Gastrocnemius medialis (tissue), 4 donors: ENCODE results near the gene RASSF1. TPM values are rescaled to one million over a fixed set of nuclear protein-coding genes. Genes with fewer than 3 reads are reported as not detected.

ENCODE experiments used
- ATAC-seq, 2 donors: fragments of 150-250 bp; one replicate each; pipeline ENCODE4 v1.9.1; 2016
- DNase-seq, 2 donors: peaks; one replicate each; pipeline ENCODE4 v3.0.0-alpha.2; 2019
- H3K27ac ChIP-seq, 4 donors: fragments of 200-600 bp; sonication (generic); 1 replicate in 1 of 4; 2 replicates in 3 of 4; pipeline ENCODE4 v1.5.1; 2016 to 2018; ENCODE audit warnings: mild to moderate bottlenecking in 2 of 4, moderate library complexity in 1 of 4
- H3K27me3 ChIP-seq, 3 donors: fragments of 200-600 bp; sonication (generic) in 2 of 3; 1 replicate in 1 of 3; 2 replicates in 2 of 3; pipeline versions ENCODE4 v1.5.1 to v1.6.0; 2016 to 2019; ENCODE audit warnings: mild to moderate bottlenecking in 1 of 3, moderate library complexity in 1 of 3
- H3K36me3 ChIP-seq, 2 donors: fragments of 200-600 bp; sonication (generic) in 1 of 2; one replicate each; pipeline ENCODE4 v1.5.1; 2017 to 2018
- H3K4me1 ChIP-seq, 2 donors: fragments of 200-600 bp; sonication (generic) in 1 of 2; one replicate each; pipeline ENCODE4 v1.5.1; 2016 to 2017; ENCODE audit warnings: mild to moderate bottlenecking in 2 of 2
- H3K4me3 ChIP-seq, 4 donors: fragments of 200-600 bp; sonication (generic) in 3 of 4; 1 replicate in 1 of 4; 2 replicates in 3 of 4; pipeline ENCODE4 v1.5.1; 2016 to 2019; ENCODE audit warnings: mild to moderate bottlenecking in 2 of 4
- H3K9me3 ChIP-seq, 3 donors: fragments of 200-600 bp; sonication (generic) in 2 of 3; 1 replicate in 1 of 3; 2 replicates in 2 of 3; pipeline ENCODE4 v1.5.1; 2016 to 2019
- CTCF ChIP-seq, 5 experiments: fragments of 450-650 bp in 3 of 5; fragments of 200-600 bp in 2 of 5; sonication (generic) in 2 of 5; IDR thresholded peaks in 4 of 5; conservative IDR thresholded peaks in 1 of 5; 1 replicate in 4 of 5; 2 replicates in 1 of 5; pipeline ENCODE4 v1.5.1; 2016 to 2019; ENCODE audit warnings: antibody characterized with exemption in 5 of 5, mild to moderate bottlenecking in 3 of 5, moderate library complexity in 3 of 5
- POLR2A ChIP-seq, 2 donors: fragments of 450-650 bp; IDR thresholded peaks; one replicate each; pipeline ENCODE4 v1.6.1; 2017; ENCODE audit warnings: antibody characterized with exemption in 2 of 2, mild to moderate bottlenecking in 2 of 2, moderate library complexity in 2 of 2
- in situ Hi-C, 4 donors: fragments of 200-750 bp; cut with MboI; loops; one replicate each; pipeline versions ENCODE4 v1.15.0 to v1.8.0; 2017; ENCODE audit warnings: low sequenced_read_pairs in 4 of 4
- intact Hi-C: fragments of 100-400 bp; cut with DNase I; formaldehyde crosslinking; loops from one replicate; pipeline ENCODE4 v1.15.1; 2023; ENCODE audit warnings: low total_unique reads
- total RNA-seq, 4 donors: library from RNA; depleted of rRNA; stranded (reverse); fragments of >200 nt; gene quantifications; one replicate each; pipeline versions ENCODE4 v1.1.0 to v1.2.3, GENCODE V29; 2016

Gene RASSF1
- total RNA-seq, 4 donors from 2014 or later = 13.3 to 22.5 (median 18.0) TPM

- intact Hi-C loops = no loop called here
- H3K4me1 ChIP-seq = peaks cover 0 to 5% of the 10 kb centered on the region in 2 donors
- TF ChIP-seq CTCF (IDR thresholded peaks at IDR 0.05 in 4 of 5, conservative IDR thresholded peaks at IDR 0.05 in 1 of 5) (no peak), POLR2A (IDR thresholded peaks at IDR 0.05) (no peak)
- H3K36me3 ChIP-seq = no peaks in the 10 kb centered on the region
- no peak overlapping the region for H3K27ac ChIP-seq
- no peaks in the 10 kb centered on the region for H3K9me3 ChIP-seq
- in situ Hi-C loops = loop anchor here in 1 of 4 donors (25.0 kb wide), 1 partner anchor 168 kb away; no protein-coding TSS in a partner anchor
- no peak overlapping the region for H3K4me3 ChIP-seq
- no peaks in the 10 kb centered on the region for H3K27me3 ChIP-seq
- DNase-seq = no peak
- no peak for ATAC-seq
Measured at GRCh38 chr3:50369012-50369670, 28.5 kb upstream of the RASSF1 start.

GRCh38 chr3:50365842-50366220 lies 25.2 kb upstream of the RASSF1 start:
- no peaks in the 10 kb centered on the region for H3K27me3 ChIP-seq
- H3K9me3 ChIP-seq = no peaks in the 10 kb centered on the region
- H3K4me1 ChIP-seq = peaks cover 0 to 5% of the 10 kb centered on the region in 2 donors
- intact Hi-C loops (no loop called here), in situ Hi-C loops (loop anchor here in 1 of 4 donors (25.0 kb wide), 1 partner anchor 171 kb away; no protein-coding TSS in a partner anchor)
- H3K4me3 ChIP-seq = peak overlapping the region in 1 of 4 donors; percentile 53
- TF ChIP-seq CTCF (IDR thresholded peaks at IDR 0.05 in 4 of 5, conservative IDR thresholded peaks at IDR 0.05 in 1 of 5) (no peak), POLR2A (IDR thresholded peaks at IDR 0.05) (no peak)
- no peak for ATAC-seq
- no peak overlapping the region for H3K27ac ChIP-seq
- no peak for DNase-seq
- no peaks in the 10 kb centered on the region for H3K36me3 ChIP-seq

GRCh38 chr3:50365080-50365841 lies 24.6 kb upstream of the RASSF1 start:
- Histone ChIP-seq H3K4me1 (peaks cover 0 to 5% of the 10 kb centered on the region in 2 donors), H3K27me3 (no peaks in the 10 kb centered on the region), H3K9me3 (no peaks in the 10 kb centered on the region), H3K4me3 (peak overlapping the region; percentile 53 to 81 (median 60)), H3K36me3 (no peaks in the 10 kb centered on the region), H3K27ac (peak overlapping the region in 1 of 4 donors; percentile 38)
- ATAC-seq (peak; percentile 77 to 86), DNase-seq (peak; percentile 56 to 63)
- in situ Hi-C loops = loop anchor here in 1 of 4 donors (25.0 kb wide), 1 partner anchor 172 kb away; no protein-coding TSS in a partner anchor
- intact Hi-C loops = no loop called here
- no peak for TF ChIP-seq CTCF (IDR thresholded peaks at IDR 0.05 in 4 of 5, conservative IDR thresholded peaks at IDR 0.05 in 1 of 5)

GRCh38 chr3:50364573-50365079 lies 24.0 kb upstream of the RASSF1 start:
- H3K36me3 ChIP-seq = no peaks in the 10 kb centered on the region
- intact Hi-C loops = no loop called here
- TF ChIP-seq CTCF (IDR thresholded peaks at IDR 0.05 in 4 of 5, conservative IDR thresholded peaks at IDR 0.05 in 1 of 5) = no peak
- no peak for TF ChIP-seq POLR2A (IDR thresholded peaks at IDR 0.05)
- H3K9me3 ChIP-seq = no peaks in the 10 kb centered on the region
- ATAC-seq = peak in 1 of 2 donors; percentile 39
- peaks cover 0 to 5% of the 10 kb centered on the region in 2 donors for H3K4me1 ChIP-seq
- peak overlapping the region in 1 of 4 donors; percentile 38 for H3K27ac ChIP-seq
- in situ Hi-C loops = loop anchor here in 1 of 4 donors (25.0 kb wide), 1 partner anchor 173 kb away; no protein-coding TSS in a partner anchor
- no peaks in the 10 kb centered on the region for H3K27me3 ChIP-seq
- H3K4me3 ChIP-seq = peak overlapping the region; percentile 53 to 81 (median 60)
- DNase-seq = no peak
